ENCODE data around the gene ALS2CL.
A peak's percentile ranks its signal among the peaks of the same experiment; 100 is the strongest.
"Not testable (repeated sequence)": the region's sequence is repeated elsewhere in the genome, so short reads cannot be mapped to it uniquely, and the experiment has no call there.

Gene ALS2CL

GRCh38 chr3:46704346-46704745 lies 10.9 kb upstream of the ALS2CL start:
- not testable (repeated sequence) for DNase-seq

GRCh38 chr3:46703013-46703520 lies 9.6 kb upstream of the ALS2CL start:
- no peak for DNase-seq

GRCh38 chr3:46702246-46703012 lies 8.9 kb upstream of the ALS2CL start:
- no peak for DNase-seq

GRCh38 chr3:46701181-46701939 lies 7.9 kb upstream of the ALS2CL start, which contains the start of gene TMIE:
Gene TMIE (plus strand): TSS chr3:46701392. CDS start chr3:46701488, 96 bp downstream.
- DNase-seq: peak; percentile 17

- DNase-seq: no peak
Measured at GRCh38 chr3:46700772-46701171, 7.3 kb upstream of the ALS2CL start.

- no peak for DNase-seq
Measured at GRCh38 chr3:46699676-46700523, 6.4 kb upstream of the ALS2CL start.

GRCh38 chr3:46695962-46696894 lies 2.7 kb upstream of the ALS2CL start:
- no peak for DNase-seq

- DNase-seq: peak; percentile 67
Measured at GRCh38 chr3:46695177-46695961, 1.9 kb upstream of the ALS2CL start.

- DNase-seq: no peak
Measured at GRCh38 chr3:46694520-46694919, 1.0 kb upstream of the ALS2CL start.

- peak; percentile 62 for DNase-seq
Measured at GRCh38 chr3:46693892-46694226, 380 bp upstream of the ALS2CL start.

GRCh38 chr3:46692566-46692990 lies 901 bp downstream of the ALS2CL start:
- no peak for DNase-seq

GRCh38 chr3:46690798-46691197 lies 2.7 kb downstream of the ALS2CL start:
- DNase-seq: no peak

GRCh38 chr3:46685446-46685845 lies 8.0 kb downstream of the ALS2CL start:
- no peak for DNase-seq

- DNase-seq: no peak
Measured at GRCh38 chr3:46684891-46685290, 8.6 kb downstream of the ALS2CL start.

GRCh38 chr3:46682974-46683373 lies 10.5 kb downstream of the ALS2CL start:
- no peak for DNase-seq

- DNase-seq: no peak
Measured at GRCh38 chr3:46681856-46682540, 11.5 kb downstream of the ALS2CL start.

- no peak for DNase-seq
Measured at GRCh38 chr3:46681387-46681786, 12.1 kb downstream of the ALS2CL start.

- DNase-seq: no peak
Measured at GRCh38 chr3:46680298-46680826, 13.1 kb downstream of the ALS2CL start.

GRCh38 chr3:46679681-46680080 lies 13.8 kb downstream of the ALS2CL start:
- no peak for DNase-seq

- DNase-seq: no peak
Measured at GRCh38 chr3:46678280-46678679, 15.2 kb downstream of the ALS2CL start.
